Activated naive CD4-positive, alpha-beta T cell treated with anti-CD3 and anti-CD28 coated beads, Interleukin-2, amount 10 ng/mL, durations not matched to agents 7 days and 5 days (primary cell): ENCODE measurements around the gene TNS1.

ENCODE experiments used
- CTCF ChIA-PET: fragments of 350-600 bp; sonication (Branson Sonifier 250); formaldehyde crosslinking; loops from one replicate; lab custom pipeline; 2021; ENCODE audit warnings: antibody characterized with exemption; lab: Charles Lee
- DNase-seq: peaks from one replicate; pipeline ENCODE4 v3.0.0-alpha.2; 2020
- H3K27ac Mint-ChIP-seq: one replicate; pipeline ENCODE4 v1.8.0; 2021; ENCODE audit warnings: mild to moderate bottlenecking, moderate library complexity, mixed read lengths
- H3K27me3 Mint-ChIP-seq: one replicate; pipeline ENCODE4 v1.8.0; 2021; ENCODE audit warnings: mild to moderate bottlenecking, mixed read lengths
- H3K36me3 Mint-ChIP-seq: one replicate; pipeline ENCODE4 v1.8.0; 2021; ENCODE audit warnings: mixed read lengths
- H3K4me1 Mint-ChIP-seq: one replicate; pipeline ENCODE4 v1.8.0; 2021; ENCODE audit warnings: mixed read lengths
- H3K4me3 Mint-ChIP-seq: one replicate; pipeline ENCODE4 v1.8.0; 2021; ENCODE audit warnings: mild to moderate bottlenecking, moderate library complexity, mixed read lengths
- H3K9me3 Mint-ChIP-seq: one replicate; pipeline ENCODE4 v1.8.0; 2021; ENCODE audit warnings: mixed read lengths

TNS1 gene

GRCh38 chr2:217843324-217843723 is 159.5 kb downstream of the TNS1 start:
- Mint-ChIP-seq H3K27ac (no peak overlapping the region), H3K4me1 (no peaks in the 10 kb centered on the region), H3K27me3 (no peaks in the 10 kb centered on the region), H3K4me3 (no peak overlapping the region), H3K9me3 (no peaks in the 10 kb centered on the region), H3K36me3 (no peaks in the 10 kb centered on the region)
- CTCF ChIA-PET, result interaction anchor here (1.7 kb wide), 1 partner anchor 54 kb away, joined by 3 read pairs; no protein-coding TSS in a partner anchor
- DNase-seq, result no peak

GRCh38 chr2:217842017-217842416 is 160.8 kb downstream of the TNS1 start:
- no peaks in the 10 kb centered on the region for H3K4me1 Mint-ChIP-seq
- no peak overlapping the region for H3K27ac Mint-ChIP-seq
- no peak overlapping the region for H3K4me3 Mint-ChIP-seq
- CTCF ChIA-PET, result interaction anchor here (1.7 kb wide), 1 partner anchor 53 kb away, joined by 3 read pairs; no protein-coding TSS in a partner anchor
- no peaks in the 10 kb centered on the region for H3K9me3 Mint-ChIP-seq
- H3K36me3 Mint-ChIP-seq, result no peaks in the 10 kb centered on the region
- DNase-seq, result no peak
- peaks cover under 1% of the 10 kb centered on the region for H3K27me3 Mint-ChIP-seq

GRCh38 chr2:217840522-217840921 is 162.3 kb downstream of the TNS1 start:
- CTCF ChIA-PET, result no interaction called here
- Mint-ChIP-seq H3K36me3 (no peaks in the 10 kb centered on the region), H3K27ac (no peak overlapping the region), H3K4me1 (no peaks in the 10 kb centered on the region), H3K27me3 (peaks cover 4% of the 10 kb centered on the region), H3K9me3 (no peaks in the 10 kb centered on the region), H3K4me3 (no peak overlapping the region)
- no peak for DNase-seq

GRCh38 chr2:217839750-217840107 is 163.1 kb downstream of the TNS1 start:
- Mint-ChIP-seq H3K27ac (no peak overlapping the region), H3K27me3 (peaks cover 4% of the 10 kb centered on the region), H3K9me3 (no peaks in the 10 kb centered on the region), H3K4me1 (no peaks in the 10 kb centered on the region), H3K36me3 (no peaks in the 10 kb centered on the region), H3K4me3 (no peak overlapping the region)
- no peak for DNase-seq
- CTCF ChIA-PET, result no interaction called here

- H3K27me3 Mint-ChIP-seq, result peaks cover 7% of the 10 kb centered on the region
- CTCF ChIA-PET, result no interaction called here
- no peak overlapping the region for H3K4me3 Mint-ChIP-seq
- no peak overlapping the region for H3K27ac Mint-ChIP-seq
- H3K9me3 Mint-ChIP-seq, result no peaks in the 10 kb centered on the region
- no peaks in the 10 kb centered on the region for H3K36me3 Mint-ChIP-seq
- no peaks in the 10 kb centered on the region for H3K4me1 Mint-ChIP-seq
- DNase-seq, result no peak
Measured at GRCh38 chr2:217839073-217839749, 163.6 kb downstream of the TNS1 start.

GRCh38 chr2:217838409-217838831 is 164.4 kb downstream of the TNS1 start:
- Mint-ChIP-seq H3K9me3 (no peaks in the 10 kb centered on the region), H3K4me3 (no peak overlapping the region), H3K4me1 (no peaks in the 10 kb centered on the region), H3K27me3 (peaks cover 8% of the 10 kb centered on the region), H3K36me3 (no peaks in the 10 kb centered on the region), H3K27ac (no peak overlapping the region)
- CTCF ChIA-PET, result no interaction called here
- DNase-seq, result no peak

- Mint-ChIP-seq H3K4me3 (no peak overlapping the region), H3K27ac (no peak overlapping the region), H3K36me3 (no peaks in the 10 kb centered on the region), H3K9me3 (no peaks in the 10 kb centered on the region), H3K4me1 (no peaks in the 10 kb centered on the region), H3K27me3 (peaks cover 11% of the 10 kb centered on the region)
- CTCF ChIA-PET, result no interaction called here
- DNase-seq, result no peak
Measured at GRCh38 chr2:217837530-217837929, 165.3 kb downstream of the TNS1 start.

- DNase-seq, result no peak
- Mint-ChIP-seq H3K4me1 (no peaks in the 10 kb centered on the region), H3K4me3 (no peak overlapping the region), H3K27ac (no peak overlapping the region), H3K27me3 (peaks cover 11% of the 10 kb centered on the region), H3K9me3 (no peaks in the 10 kb centered on the region), H3K36me3 (no peaks in the 10 kb centered on the region)
- CTCF ChIA-PET, result interaction anchor here (1.9 kb wide), 1 partner anchor 51 kb away, joined by 8 read pairs; no protein-coding TSS in a partner anchor
Measured at GRCh38 chr2:217836901-217837491, 165.8 kb downstream of the TNS1 start.

GRCh38 chr2:217835931-217836891 is 166.6 kb downstream of the TNS1 start:
- Mint-ChIP-seq H3K4me3 (no peak overlapping the region), H3K27ac (no peak overlapping the region), H3K27me3 (peaks cover 11% of the 10 kb centered on the region), H3K4me1 (no peaks in the 10 kb centered on the region), H3K36me3 (no peaks in the 10 kb centered on the region), H3K9me3 (no peaks in the 10 kb centered on the region)
- CTCF ChIA-PET, result interaction anchor here (1.9 kb wide), 1 partner anchor 50 kb away, joined by 8 read pairs; no protein-coding TSS in a partner anchor
- DNase-seq, result no peak

GRCh38 chr2:217834744-217835513 is 167.9 kb downstream of the TNS1 start:
- CTCF ChIA-PET, result interaction anchor here (1.9 kb wide), 1 partner anchor 49 kb away, joined by 8 read pairs; no protein-coding TSS in a partner anchor
- no peak for DNase-seq
- Mint-ChIP-seq H3K27ac (no peak overlapping the region), H3K9me3 (no peaks in the 10 kb centered on the region), H3K36me3 (no peaks in the 10 kb centered on the region), H3K27me3 (peaks cover 11% of the 10 kb centered on the region), H3K4me1 (no peaks in the 10 kb centered on the region), H3K4me3 (no peak overlapping the region)

GRCh38 chr2:217834057-217834620 is 168.7 kb downstream of the TNS1 start:
- Mint-ChIP-seq H3K27ac (no peak overlapping the region), H3K9me3 (no peaks in the 10 kb centered on the region), H3K4me1 (no peaks in the 10 kb centered on the region), H3K4me3 (no peak overlapping the region), H3K36me3 (no peaks in the 10 kb centered on the region), H3K27me3 (peaks cover 11% of the 10 kb centered on the region)
- DNase-seq, result no peak
- CTCF ChIA-PET, result no interaction called here

- H3K36me3 Mint-ChIP-seq, result no peaks in the 10 kb centered on the region
- peaks cover 11% of the 10 kb centered on the region for H3K27me3 Mint-ChIP-seq
- H3K27ac Mint-ChIP-seq, result no peak overlapping the region
- H3K4me3 Mint-ChIP-seq, result no peak overlapping the region
- CTCF ChIA-PET, result no interaction called here
- H3K9me3 Mint-ChIP-seq, result no peaks in the 10 kb centered on the region
- H3K4me1 Mint-ChIP-seq, result no peaks in the 10 kb centered on the region
- no peak for DNase-seq
Measured at GRCh38 chr2:217833439-217833838, 169.4 kb downstream of the TNS1 start.

GRCh38 chr2:217832987-217833386 is 169.8 kb downstream of the TNS1 start:
- DNase-seq, result no peak
- Mint-ChIP-seq H3K4me1 (no peaks in the 10 kb centered on the region), H3K9me3 (no peaks in the 10 kb centered on the region), H3K36me3 (no peaks in the 10 kb centered on the region), H3K4me3 (no peak overlapping the region), H3K27ac (no peak overlapping the region), H3K27me3 (peaks cover 11% of the 10 kb centered on the region)
- CTCF ChIA-PET, result no interaction called here
